ENCODE data around the gene ZNF724. TPM values are rescaled to one million over a fixed set of nuclear protein-coding genes. Genes with fewer than 3 reads are reported as not detected.

The ZNF724 gene
- total RNA-seq (2022; extraction: Qiagen RNA extraction): 0.40 to 0.94 TPM (median 0.65 TPM) in 5 replicates

DNA sequence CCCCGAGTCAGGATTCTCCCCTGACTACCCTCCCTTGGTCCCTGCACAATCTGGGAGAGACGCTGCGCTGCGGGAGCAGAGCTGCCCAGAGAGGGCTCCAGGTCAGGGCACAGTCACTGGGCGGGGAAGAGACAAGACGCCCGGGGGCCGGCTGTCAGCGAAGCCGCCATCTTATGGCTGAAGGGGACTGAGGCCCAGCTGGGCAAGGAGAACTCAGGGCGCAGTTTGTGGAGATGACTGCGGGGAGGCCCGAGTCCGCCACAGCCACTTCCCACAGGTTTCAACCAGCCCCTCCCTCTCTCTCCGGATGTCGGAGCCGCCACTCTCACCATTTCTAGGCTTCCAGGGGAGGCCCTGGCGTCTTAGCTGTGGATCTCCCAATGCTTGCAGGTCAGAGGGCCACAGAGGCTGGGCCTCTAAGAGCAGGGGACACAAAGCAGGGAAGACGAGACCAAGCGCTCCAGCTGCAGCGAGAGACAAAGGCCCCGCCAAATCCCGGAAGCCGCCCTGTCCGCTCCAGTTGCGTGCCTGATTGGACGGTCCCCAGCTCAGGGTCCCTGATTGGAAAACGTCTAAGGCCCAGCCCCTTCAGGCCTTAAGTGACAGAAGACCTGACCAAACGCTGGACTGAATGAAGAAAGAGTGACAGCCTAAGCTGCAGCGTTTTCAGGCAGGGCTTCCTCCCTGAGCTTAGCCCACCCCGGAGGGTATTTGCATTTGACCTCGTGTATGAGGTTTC is at the start of gene ZNF724:
ZNF724 (minus strand) TSS at position 484 of the 739 bp plus-strand sequence; CDS start at position 332, 152 bp downstream.

Other genes starting within 250 kb of the ZNF724 start
- not detected in 5 replicates for gene ZNF728, start 247.2 kb downstream of the ZNF724 start, total RNA-seq (2022; extraction: Qiagen RNA extraction)
- gene ZNF730, start 133.4 kb downstream of the ZNF724 start, total RNA-seq (2022; extraction: Qiagen RNA extraction): not detected in 5 replicates
- gene ZNF91, start 145.1 kb upstream of the ZNF724 start, total RNA-seq (2022; extraction: Qiagen RNA extraction): 0.07 to 0.30 TPM (median 0.18 TPM) in 5 replicates